ENCODE data around the gene PELI2.

DNA sequence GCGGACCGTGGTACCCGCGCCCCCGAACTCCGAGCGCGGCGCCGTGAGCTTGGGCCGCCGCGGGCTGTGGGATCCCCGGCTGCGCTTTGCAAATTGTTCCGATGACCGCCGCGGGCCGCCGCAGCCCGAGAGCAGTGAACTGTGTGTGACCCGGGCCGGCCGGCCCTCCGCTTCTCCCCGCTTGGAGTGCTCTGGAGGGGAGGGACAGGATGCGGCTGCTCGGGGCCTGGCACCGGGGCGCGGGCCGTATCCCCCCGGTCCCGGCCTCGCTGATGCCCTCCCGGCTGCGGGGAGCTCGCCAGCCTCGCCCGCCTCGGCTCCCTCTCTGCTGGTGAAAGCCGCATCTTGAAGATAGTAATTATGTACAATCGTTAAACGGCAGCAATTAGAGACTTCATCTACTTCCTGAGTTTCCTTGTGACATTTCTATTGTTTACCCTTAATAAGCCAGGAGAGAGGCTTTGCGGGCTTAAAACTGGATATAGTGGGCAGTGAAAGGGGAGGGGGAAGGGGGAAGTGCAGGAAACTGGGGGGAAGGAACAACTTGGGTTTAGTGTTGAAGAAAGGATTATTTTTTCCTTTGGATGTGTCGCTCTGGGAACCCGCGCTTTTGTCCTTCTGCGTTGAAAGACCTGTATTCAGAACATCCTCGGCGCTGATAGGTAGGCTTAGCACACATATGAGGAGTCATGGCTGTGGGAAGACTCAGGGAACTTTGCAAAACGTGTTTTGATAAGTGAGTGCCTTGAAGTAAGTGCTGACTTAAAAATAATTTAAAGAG lies 1.2 kb downstream of the PELI2 start:
- TF ChIP-seq CTCF (IDR thresholded peaks at IDR 0.05): no peak
- TF ChIP-seq POLR2A (IDR thresholded peaks at IDR 0.05): no peak
